H9 (cell line): ENCODE measurements around the gene KLF13. TPM values are rescaled to one million over a fixed set of nuclear protein-coding genes. Genes with fewer than 3 reads are reported as not detected.

ENCODE experiments used
- DNase-seq: peaks from one replicate; pipeline ENCODE4 v3.0.0-alpha.2; 2017
- H2AFZ ChIP-seq: one replicate; pipeline ENCODE4 v1.6.1; 2013; ENCODE audit warnings: mild to moderate bottlenecking, low read length, control low read depth, moderate library complexity
- H2AK5ac ChIP-seq: 2 replicates; pipeline ENCODE4 v1.6.1; 2013; ENCODE audit warnings: low read length, control low read depth, mixed read lengths; ENCODE audit not compliant: insufficient read length
- H2BK120ac ChIP-seq: one replicate; pipeline ENCODE4 v1.6.1; 2013; ENCODE audit warnings: low read depth, mild to moderate bottlenecking, low read length, control low read depth, inconsistent platforms; ENCODE audit not compliant: poor library complexity, severe bottlenecking
- H2BK12ac ChIP-seq: 2 replicates; pipeline ENCODE4 v1.6.1; 2013; ENCODE audit warnings: low read length, control low read depth, mixed read lengths, low read depth; ENCODE audit not compliant: insufficient read length
- H2BK15ac ChIP-seq: 2 replicates; pipeline ENCODE4 v1.6.1; 2013; ENCODE audit warnings: low read depth, low read length, control low read depth
- H2BK20ac ChIP-seq: one replicate; pipeline ENCODE4 v1.6.1; 2013; ENCODE audit warnings: low read depth, mild to moderate bottlenecking, low read length, control low read depth, inconsistent platforms; ENCODE audit not compliant: poor library complexity, severe bottlenecking
- H2BK5ac ChIP-seq: 2 replicates; pipeline ENCODE4 v1.6.1; 2013; ENCODE audit warnings: low read length, control low read depth, mixed read lengths; ENCODE audit not compliant: insufficient read length
- H3K14ac ChIP-seq: 2 replicates; pipeline ENCODE4 v1.6.1; 2013; ENCODE audit warnings: low read length, control low read depth; ENCODE audit not compliant: insufficient read depth
- H3K18ac ChIP-seq: 2 replicates; pipeline ENCODE4 v1.6.1; 2013; ENCODE audit warnings: low read depth, mild to moderate bottlenecking, mixed read lengths, low read length, control low read depth; ENCODE audit not compliant: insufficient read length
- H3K23ac ChIP-seq: 2 replicates; pipeline ENCODE4 v1.6.1; 2013; ENCODE audit warnings: low read length, control low read depth, mixed read lengths, low read depth; ENCODE audit not compliant: insufficient read length
- H3K23me2 ChIP-seq: 2 replicates; pipeline ENCODE4 v1.6.1; 2013; ENCODE audit warnings: low read depth, mild to moderate bottlenecking, mixed read lengths, low read length, control low read depth; ENCODE audit not compliant: insufficient read length, poor library complexity, severe bottlenecking
- H3K27ac ChIP-seq: 2 replicates; pipeline ENCODE4 v1.5.1; 2013; ENCODE audit warnings: low read length, control low read depth, mixed read lengths, low read depth; ENCODE audit not compliant: insufficient read length
- H3K27me3 ChIP-seq: 2 replicates; pipeline ENCODE4 v1.6.1; 2013; ENCODE audit warnings: low read length, control low read depth, inconsistent platforms; ENCODE audit not compliant: insufficient read depth
- H3K4ac ChIP-seq: 2 replicates; pipeline ENCODE4 v1.6.1; 2013; ENCODE audit warnings: low read depth, mild to moderate bottlenecking, control low read depth, inconsistent platforms, low read length, moderate library complexity
- H3K4me1 ChIP-seq: 2 replicates; pipeline ENCODE4 v1.6.1; 2013; ENCODE audit warnings: low read length, control low read depth, inconsistent platforms; ENCODE audit not compliant: insufficient read depth
- H3K4me2 ChIP-seq: 2 replicates; pipeline ENCODE4 v1.6.1; 2013; ENCODE audit warnings: low read length, control low read depth, mixed read lengths; ENCODE audit not compliant: insufficient read length, insufficient read depth
- H3K56ac ChIP-seq: 2 replicates; pipeline ENCODE4 v1.6.1; 2013; ENCODE audit warnings: low read depth, mild to moderate bottlenecking, mixed read lengths, low read length, control low read depth; ENCODE audit not compliant: insufficient read length
- H3K79me1 ChIP-seq: 2 replicates; pipeline ENCODE4 v1.6.1; 2013; ENCODE audit warnings: low read depth, mild to moderate bottlenecking, moderate library complexity, low read length, control low read depth, inconsistent platforms; ENCODE audit not compliant: insufficient read depth, poor library complexity, severe bottlenecking
- H3K79me2 ChIP-seq: 2 replicates; pipeline ENCODE4 v1.6.1; 2013; ENCODE audit warnings: low read length, control low read depth, inconsistent platforms; ENCODE audit not compliant: insufficient read depth
- H3K9ac ChIP-seq: 2 replicates; pipeline ENCODE4 v1.6.1; 2013; ENCODE audit warnings: low read length, control low read depth, mixed read lengths; ENCODE audit not compliant: insufficient read length; ENCODE audit errors: extremely low read depth
- H3K9me3 ChIP-seq: one replicate; pipeline ENCODE4 v1.6.1; 2013; ENCODE audit warnings: low read depth, low read length, inconsistent platforms; ENCODE audit not compliant: control insufficient read depth
- H3T11ph ChIP-seq: one replicate; pipeline ENCODE4 v1.6.1; 2013; ENCODE audit warnings: mild to moderate bottlenecking, low read length, control low read depth, inconsistent platforms
- H4K20me1 ChIP-seq: one replicate; pipeline ENCODE4 v1.6.1; 2013; ENCODE audit not compliant: control insufficient read depth, insufficient read length, insufficient read depth
- H4K5ac ChIP-seq: 2 replicates; pipeline ENCODE4 v1.6.1; 2013; ENCODE audit warnings: low read depth, mild to moderate bottlenecking, mixed read lengths, low read length, control low read depth; ENCODE audit not compliant: insufficient read length
- H4K8ac ChIP-seq: replicated peaks from 2 replicates; pipeline ENCODE4 v1.6.1; 2013; ENCODE audit warnings: low read length, control low read depth, mixed read lengths, low read depth; ENCODE audit not compliant: insufficient read length
- H4K91ac ChIP-seq: 2 replicates; pipeline ENCODE4 v1.6.1; 2013; ENCODE audit warnings: low read depth, mild to moderate bottlenecking, moderate library complexity, mixed read lengths, low read length, control low read depth; ENCODE audit not compliant: insufficient read length
- H3K27ac Mint-ChIP-seq, 3 experiments: 2 replicates in 2 of 3; 3 replicates in 1 of 3; pipeline ENCODE4 v1.8.0; 2020 to 2021; ENCODE audit warnings: mixed read lengths in 3 of 3, mild to moderate bottlenecking in 1 of 3, moderate library complexity in 1 of 3
- H3K27me3 Mint-ChIP-seq: 2 replicates; pipeline ENCODE4 v1.8.0; 2021; ENCODE audit warnings: low read depth, mild to moderate bottlenecking, moderate library complexity, mixed read lengths
- H3K36me3 Mint-ChIP-seq, 3 experiments: 2 replicates in 2 of 3; 3 replicates in 1 of 3; pipeline ENCODE4 v1.8.0; 2020 to 2021; ENCODE audit warnings: low read depth in 3 of 3, mixed read lengths in 3 of 3; ENCODE audit not compliant: insufficient read depth in 1 of 3
- H3K4me1 Mint-ChIP-seq, 2 experiments: 2 replicates each; pipeline ENCODE4 v1.8.0; 2020; ENCODE audit warnings: mixed read lengths in 2 of 2
- H3K4me3 Mint-ChIP-seq, 2 experiments: 2 replicates in 1 of 2; 3 replicates in 1 of 2; pipeline ENCODE4 v1.8.0; 2020 to 2021; ENCODE audit warnings: mild to moderate bottlenecking in 2 of 2, mixed read lengths in 2 of 2, moderate library complexity in 1 of 2
- H3K9me3 Mint-ChIP-seq, 2 experiments: 2 replicates in 1 of 2; 3 replicates in 1 of 2; pipeline ENCODE4 v1.8.0; 2020; ENCODE audit warnings: mild to moderate bottlenecking in 2 of 2, mixed read lengths in 2 of 2, moderate library complexity in 1 of 2
- WGBS: extraction: QIAGEN DNeasy Blood & Tissue Kit; methylation state at CpG from one replicate; pipeline ENCODE4 v1.1.7; 2013; ENCODE audit warnings: missing lambda C conversion rate, low lambda C conversion rate, mixed read lengths; ENCODE audit not compliant: insufficient read length; ENCODE audit errors: extremely low coverage; 5-methylcytosine and 5-hydroxymethylcytosine counted together
- total RNA-seq: library from RNA; stranded (reverse); gene quantifications from 2 replicates; pipeline ENCODE4 v1.2.1, GENCODE V29; 2021
- TF ChIP-seq, protein P1 (sequence below): fragments of 200-600 bp; sonication (generic); conservative IDR thresholded peaks from 3 replicates; pipeline ENCODE4 v1.8.0; 2021; ENCODE audit warnings: antibody characterized with exemption, mild to moderate bottlenecking

KLF13 gene
- total RNA-seq, 1 experiment from 2014 or later = 33.4 TPM

DNA sequence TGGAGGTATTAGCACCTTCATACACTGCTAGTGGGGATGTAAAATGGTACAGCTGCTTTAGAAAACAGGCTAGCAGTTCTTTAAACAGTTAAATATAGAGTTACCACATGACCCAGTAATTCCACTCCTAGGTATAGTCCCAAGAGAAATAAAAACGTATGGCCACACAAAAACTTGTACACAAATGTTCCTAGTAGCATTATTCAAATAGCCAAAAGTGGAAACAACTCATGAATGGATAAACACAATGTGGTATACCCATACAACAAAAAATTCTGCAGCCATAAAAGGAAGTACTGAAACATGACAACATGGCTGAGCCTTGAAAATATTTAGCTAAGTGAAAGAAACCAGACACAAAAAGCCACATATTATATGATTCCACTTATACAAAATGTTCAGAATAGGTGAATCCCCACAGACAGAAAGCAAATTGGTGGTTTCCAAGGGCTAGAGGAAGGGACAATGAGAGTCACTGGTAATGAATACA lies 40.8 kb upstream of the KLF13 start:
- Histone ChIP-seq H3K79me2 (no peaks in the 10 kb centered on the region), H3K56ac (no peak overlapping the region), H3K27ac (no peak overlapping the region), H3K79me1 (no peaks in the 10 kb centered on the region), H2BK12ac (no peak overlapping the region), H3K18ac (no peak overlapping the region), H2BK120ac (no peak overlapping the region), H3K23me2 (no peaks in the 10 kb centered on the region), H2BK20ac (no peak overlapping the region), H2AFZ (no peak overlapping the region), H3T11ph (no peak overlapping the region), H2BK15ac (no peak overlapping the region), H3K27me3 (no peaks in the 10 kb centered on the region), H3K4me2 (no peak overlapping the region), H2AK5ac (no peak overlapping the region), H4K20me1 (no peaks in the 10 kb centered on the region), H4K5ac (no peak overlapping the region), H3K4me1 (no peaks in the 10 kb centered on the region), H2BK5ac (no peak overlapping the region), H3K14ac (no peak overlapping the region), H3K23ac (no peak overlapping the region), H4K91ac (no peak overlapping the region), H4K8ac (no peak overlapping the region), H3K4ac (no peak overlapping the region), H3K9ac (no peak overlapping the region), H3K9me3 (no peaks in the 10 kb centered on the region)
- H3K36me3 Mint-ChIP-seq = no peaks in the 10 kb centered on the region
- TF ChIP-seq, protein P1, sequence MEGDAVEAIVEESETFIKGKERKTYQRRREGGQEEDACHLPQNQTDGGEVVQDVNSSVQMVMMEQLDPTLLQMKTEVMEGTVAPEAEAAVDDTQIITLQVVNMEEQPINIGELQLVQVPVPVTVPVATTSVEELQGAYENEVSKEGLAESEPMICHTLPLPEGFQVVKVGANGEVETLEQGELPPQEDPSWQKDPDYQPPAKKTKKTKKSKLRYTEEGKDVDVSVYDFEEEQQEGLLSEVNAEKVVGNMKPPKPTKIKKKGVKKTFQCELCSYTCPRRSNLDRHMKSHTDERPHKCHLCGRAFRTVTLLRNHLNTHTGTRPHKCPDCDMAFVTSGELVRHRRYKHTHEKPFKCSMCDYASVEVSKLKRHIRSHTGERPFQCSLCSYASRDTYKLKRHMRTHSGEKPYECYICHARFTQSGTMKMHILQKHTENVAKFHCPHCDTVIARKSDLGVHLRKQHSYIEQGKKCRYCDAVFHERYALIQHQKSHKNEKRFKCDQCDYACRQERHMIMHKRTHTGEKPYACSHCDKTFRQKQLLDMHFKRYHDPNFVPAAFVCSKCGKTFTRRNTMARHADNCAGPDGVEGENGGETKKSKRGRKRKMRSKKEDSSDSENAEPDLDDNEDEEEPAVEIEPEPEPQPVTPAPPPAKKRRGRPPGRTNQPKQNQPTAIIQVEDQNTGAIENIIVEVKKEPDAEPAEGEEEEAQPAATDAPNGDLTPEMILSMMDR = no peak
- no peak overlapping the region for H3K27ac Mint-ChIP-seq
- no peak overlapping the region for H3K4me3 Mint-ChIP-seq
- peaks cover 1 to 13% of the 10 kb centered on the region in 2 experiments for H3K4me1 Mint-ChIP-seq
- WGBS = no CpG with 5 or more reads among the region's 1 CpG
- no peak for DNase-seq
- H3K27me3 Mint-ChIP-seq = no peaks in the 10 kb centered on the region
- H3K9me3 Mint-ChIP-seq = peaks cover 0 to 5% of the 10 kb centered on the region in 2 experiments; a peak in 3 of 5 replicates
